ENCODE results near the gene NABP2. TPM values are rescaled to one million over a fixed set of nuclear protein-coding genes. Genes with fewer than 3 reads are reported as not detected.
"Not testable (repeated sequence)": the region's sequence is repeated elsewhere in the genome, so short reads cannot be mapped to it uniquely, and the experiment has no call there.

NABP2 gene
- total RNA-seq, 2 experiments from 2014 or later = 69.1 to 76.0 TPM

GRCh38 chr12:56257491-56258067 is 33.4 kb downstream of the NABP2 start:
- POLR2A ChIA-PET = interaction anchor here (0.7 to 2.1 kb wide), 4 partner anchors 9 to 192 kb away, joined by 3 to 4 read pairs (median 4); partner anchors contain the start of genes COQ10A, RNF41 and TIMELESS
- peak; percentile 29 for DNase-seq
- Mint-ChIP-seq H3K9me3 (ENCODE audit: low read depth) (no peaks in the 10 kb centered on the region), H3K27me3 (no peaks in the 10 kb centered on the region), H3K4me1 (peaks cover 16% of the 10 kb centered on the region), H3K36me3 (ENCODE audit: low read depth) (peaks cover 15% of the 10 kb centered on the region), H3K27ac (peak overlapping the region; percentile 27), H3K4me3 (peak overlapping the region; percentile 83)
- intact Hi-C loops (cut with DNase I, micrococcal nuclease) = loop anchor here (1.0 to 10.0 kb wide), 15 partner anchors 10 to 513 kb away; partner anchors contain the start of genes NABP2 (in 2 of the 2), CS (in 1 of the 2), GDF11 (in 1 of the 2) and MYL6B (in 1 of the 2)
- no peak for ATAC-seq
- CTCF ChIA-PET = interaction anchor here (0.6 to 3.2 kb wide), 22 partner anchors 10 to 207 kb away, joined by 3 to 26 read pairs (median 4); partner anchors contain the start of genes COQ10A, ESYT1, PA2G4 and RNF41

- H3K27me3 Mint-ChIP-seq = no peaks in the 10 kb centered on the region
- ChIA-PET POLR2A (interaction anchor here (0.7 to 2.1 kb wide), 3 partner anchors 8 to 191 kb away, joined by 4 read pairs; partner anchors contain the start of genes RNF41 and TIMELESS), CTCF (interaction anchor here (0.6 to 3.2 kb wide), 26 partner anchors 10 to 1087 kb away, joined by 3 to 26 read pairs (median 4); partner anchors contain the start of genes COQ10A, ESYT1, IL23A and PA2G4)
- intact Hi-C loops (cut with DNase I, micrococcal nuclease) = loop anchor here (1.0 to 10.0 kb wide), 15 partner anchors 9 to 513 kb away; partner anchors contain the start of genes NABP2 (in 2 of the 2), CS (in 1 of the 2), GDF11 (in 1 of the 2) and MYL6B (in 1 of the 2)
- H3K27ac Mint-ChIP-seq = peak within 1 kb of the TSS; percentile 72
- peak; percentile 92 for ATAC-seq
- peak within 1 kb of the TSS; percentile 83 for H3K4me3 Mint-ChIP-seq
- no peaks in the 10 kb centered on the region for H3K9me3 Mint-ChIP-seq (ENCODE audit: low read depth)
- peak; percentile 90 for DNase-seq
- peaks cover 9% of the 10 kb centered on the region for H3K36me3 Mint-ChIP-seq (ENCODE audit: low read depth)
- H3K4me1 Mint-ChIP-seq = peaks cover 16% of the 10 kb centered on the region
These were observed 34.1 kb downstream of the NABP2 start, which contains the start of gene ANKRD52 for GRCh38 chr12:56258068-56258819. Gene ANKRD52 (minus strand): TSS chr12:56258384. CDS start chr12:56258269, 115 bp downstream.

- ATAC-seq = peak; percentile 11
- peak overlapping the region; percentile 81 for H3K4me3 Mint-ChIP-seq
- POLR2A ChIA-PET = interaction anchor here (2.1 kb wide), 1 partner anchor 37 kb away, joined by 4 read pairs; the partner anchor contains the start of gene RNF41
- CTCF ChIA-PET = interaction anchor here (0.6 to 3.2 kb wide), 18 partner anchors 11 to 205 kb away, joined by 3 to 26 read pairs (median 4); partner anchors contain the start of genes PA2G4 and RNF41
- H3K27me3 Mint-ChIP-seq = no peaks in the 10 kb centered on the region
- intact Hi-C loops (cut with DNase I, micrococcal nuclease) = loop anchor here (1.0 to 10.0 kb wide), 15 partner anchors 8 to 514 kb away; partner anchors contain the start of genes NABP2 (in 2 of the 2), CS (in 1 of the 2), GDF11 (in 1 of the 2) and MYL6B (in 1 of the 2)
- no peaks in the 10 kb centered on the region for H3K9me3 Mint-ChIP-seq (ENCODE audit: low read depth)
- peaks cover 16% of the 10 kb centered on the region for H3K4me1 Mint-ChIP-seq
- DNase-seq = no peak
- peaks cover 5% of the 10 kb centered on the region for H3K36me3 Mint-ChIP-seq (ENCODE audit: low read depth)
- H3K27ac Mint-ChIP-seq = peak overlapping the region; percentile 72
These were observed 34.7 kb downstream of the NABP2 start for GRCh38 chr12:56258820-56259183.

GRCh38 chr12:56260380-56260779 is 36.2 kb downstream of the NABP2 start:
- POLR2A ChIA-PET = no interaction called here
- Mint-ChIP-seq H3K4me3 (no peak overlapping the region), H3K4me1 (peaks cover 16% of the 10 kb centered on the region), H3K9me3 (ENCODE audit: low read depth) (no peaks in the 10 kb centered on the region), H3K27me3 (no peaks in the 10 kb centered on the region), H3K27ac (no peak overlapping the region), H3K36me3 (ENCODE audit: low read depth) (peaks cover 5% of the 10 kb centered on the region)
- DNase-seq (no peak), ATAC-seq (no peak)
- intact Hi-C loops (cut with DNase I, micrococcal nuclease) = loop anchor here in 1 of 2 experiments (10.0 kb wide), 1 partner anchor 204 kb away; the partner anchor contains the start of gene SPRYD4
- CTCF ChIA-PET = interaction anchor here (1.0 to 1.2 kb wide), 2 partner anchors 29 to 93 kb away, joined by 3 read pairs; no protein-coding TSS in a partner anchor

GRCh38 chr12:56260921-56261320 is 36.8 kb downstream of the NABP2 start:
- ChIA-PET POLR2A (no interaction called here), CTCF (interaction anchor here (1.0 to 1.2 kb wide), 2 partner anchors 28 to 92 kb away, joined by 3 read pairs; no protein-coding TSS in a partner anchor)
- H3K36me3 Mint-ChIP-seq (ENCODE audit: low read depth) = peaks cover 3% of the 10 kb centered on the region
- H3K9me3 Mint-ChIP-seq (ENCODE audit: low read depth) = no peaks in the 10 kb centered on the region
- no peak overlapping the region for H3K4me3 Mint-ChIP-seq
- DNase-seq = no peak
- H3K4me1 Mint-ChIP-seq = peaks cover 16% of the 10 kb centered on the region
- intact Hi-C loops (cut with DNase I, micrococcal nuclease) = loop anchor here in 1 of 2 experiments (10.0 kb wide), 1 partner anchor 204 kb away; the partner anchor contains the start of gene SPRYD4
- no peaks in the 10 kb centered on the region for H3K27me3 Mint-ChIP-seq
- ATAC-seq = no peak
- H3K27ac Mint-ChIP-seq = no peak overlapping the region

- Mint-ChIP-seq H3K4me3 (no peak overlapping the region), H3K4me1 (peaks cover 18% of the 10 kb centered on the region), H3K9me3 (ENCODE audit: low read depth) (no peaks in the 10 kb centered on the region), H3K36me3 (ENCODE audit: low read depth) (no peaks in the 10 kb centered on the region), H3K27ac (no peak overlapping the region), H3K27me3 (no peaks in the 10 kb centered on the region)
- ChIA-PET POLR2A (no interaction called here), CTCF (interaction anchor here (0.6 to 1.2 kb wide), 4 partner anchors 28 to 157 kb away, joined by 3 read pairs; partner anchors contain the start of genes PA2G4 and STAT2)
- DNase-seq (no peak), ATAC-seq (no peak)
- intact Hi-C loops (cut with DNase I, micrococcal nuclease) = loop anchor here in 1 of 2 experiments (10.0 kb wide), 1 partner anchor 203 kb away; the partner anchor contains the start of gene SPRYD4
These were observed 37.5 kb downstream of the NABP2 start for GRCh38 chr12:56261503-56262232.

- peak; percentile 41 for DNase-seq
- H3K27ac Mint-ChIP-seq; H3K36me3 Mint-ChIP-seq (ENCODE audit: low read depth); H3K9me3 Mint-ChIP-seq (ENCODE audit: low read depth); H3K27me3 Mint-ChIP-seq; ATAC-seq; POLR2A ChIA-PET; H3K4me3 Mint-ChIP-seq: not testable (repeated sequence)
- intact Hi-C loops (cut with DNase I, micrococcal nuclease) = loop anchor here in 1 of 2 experiments (10.0 kb wide), 1 partner anchor 202 kb away; the partner anchor contains the start of gene SPRYD4
- H3K4me1 Mint-ChIP-seq = peaks cover 14% of the 10 kb centered on the region
- CTCF ChIA-PET = interaction anchor here (0.6 to 1.3 kb wide), 10 partner anchors 16 to 385 kb away, joined by 3 to 6 read pairs (median 3); partner anchors contain the start of genes RNF41 and ZC3H10
These were observed 38.8 kb downstream of the NABP2 start for GRCh38 chr12:56262955-56263354.

- H3K27me3 Mint-ChIP-seq; H3K36me3 Mint-ChIP-seq (ENCODE audit: low read depth); DNase-seq; H3K9me3 Mint-ChIP-seq (ENCODE audit: low read depth); ATAC-seq; H3K4me1 Mint-ChIP-seq: not testable (repeated sequence)
- intact Hi-C loops (cut with DNase I, micrococcal nuclease) = loop anchor here (1.0 to 10.0 kb wide), 7 partner anchors 42 to 199 kb away; partner anchors contain the start of genes ESYT1 (in 1 of the 2), NABP2 (in 1 of the 2), SPRYD4 (in 1 of the 2) and ZC3H10 (in 1 of the 2)
- CTCF ChIA-PET = interaction anchor here (0.6 to 5.1 kb wide), 12 partner anchors 9 to 203 kb away, joined by 3 to 26 read pairs (median 6); partner anchors contain the start of genes ANKRD52 and SMARCC2
- POLR2A ChIA-PET = interaction anchor here (0.5 to 1.5 kb wide), 7 partner anchors 8 to 459 kb away, joined by 3 to 6 read pairs (median 5); partner anchors contain the start of genes ANKRD52, NACA and PA2G4
- peak overlapping the region; percentile 89 for H3K4me3 Mint-ChIP-seq
- peak overlapping the region; percentile 89 for H3K27ac Mint-ChIP-seq
These were observed 42.0 kb downstream of the NABP2 start for GRCh38 chr12:56266068-56266692.

GRCh38 chr12:56266693-56267442 is 42.7 kb downstream of the NABP2 start, which contains the start of gene COQ10A:
Gene COQ10A (plus strand): TSS chr12:56266942. CDS start chr12:56267119, 177 bp downstream.
- H3K4me1 Mint-ChIP-seq = peaks cover 9% of the 10 kb centered on the region
- peaks cover 12% of the 10 kb centered on the region for H3K36me3 Mint-ChIP-seq (ENCODE audit: low read depth)
- no peaks in the 10 kb centered on the region for H3K9me3 Mint-ChIP-seq (ENCODE audit: low read depth)
- H3K27me3 Mint-ChIP-seq = no peaks in the 10 kb centered on the region
- intact Hi-C loops (cut with DNase I, micrococcal nuclease) = loop anchor here (1.0 to 10.0 kb wide), 12 partner anchors 9 to 201 kb away; partner anchors contain the start of genes SPRYD4 (in 2 of the 2), ANKRD52 (in 1 of the 2), CS (in 1 of the 2) and ESYT1 (in 1 of the 2)
- peak within 1 kb of the TSS; percentile 89 for H3K4me3 Mint-ChIP-seq
- CTCF ChIA-PET = interaction anchor here (0.6 to 5.1 kb wide), 16 partner anchors 10 to 197 kb away, joined by 3 to 26 read pairs (median 4); partner anchors contain the start of genes ANKRD52, CNPY2, PA2G4 and SMARCC2
- peak within 1 kb of the TSS; percentile 89 for H3K27ac Mint-ChIP-seq
- peak; percentile 90 for ATAC-seq
- POLR2A ChIA-PET = interaction anchor here (0.5 to 1.5 kb wide), 10 partner anchors 9 to 459 kb away, joined by 3 to 9 read pairs (median 4); partner anchors contain the start of genes ANKRD52, CNPY2, NACA and PA2G4
- peak; percentile 90 for DNase-seq
